GM23248 (cell line): ENCODE measurements around the gene NUDT9.
"Not testable (repeated sequence)": the region's sequence is repeated elsewhere in the genome, so short reads cannot be mapped to it uniquely, and the experiment has no call there.

ENCODE experiments used
- EZH2 ChIP-seq: fragments of 200-600 bp; sonication (generic); IDR thresholded peaks from 2 replicates; pipeline ENCODE4 v1.6.1; 2018; ENCODE audit warnings: antibody characterized with exemption, mild to moderate bottlenecking; ENCODE audit not compliant: insufficient read depth, poor library complexity, severe bottlenecking
- EZH2phosphoT487 ChIP-seq: fragments of 200-600 bp; sonication (generic); IDR thresholded peaks from 2 replicates; pipeline ENCODE4 v1.6.1; 2018; ENCODE audit warnings: antibody characterized with exemption, moderate library complexity, mild to moderate bottlenecking, low read depth; ENCODE audit not compliant: insufficient read depth

- TF ChIP-seq EZH2phosphoT487, EZH2: not testable (repeated sequence)
Measured at GRCh38 chr4:87491851-87492250, 69.5 kb downstream of the NUDT9 start.
